Transverse colon (tissue), 4 donors: ENCODE data around the gene ACAD8.

ENCODE experiments used
- EP300 ChIP-seq: sonication (generic); formaldehyde crosslinking; IDR thresholded peaks from one replicate; pipeline ENCODE4 v1.6.1; 2017; ENCODE audit warnings: antibody characterized with exemption, low read depth
- POLR2A ChIP-seq: fragments of 450-650 bp; IDR thresholded peaks from one replicate; pipeline ENCODE4 v1.6.1; 2016; ENCODE audit warnings: antibody characterized with exemption, mild to moderate bottlenecking, moderate library complexity
- POLR2AphosphoS5 ChIP-seq, 3 donors: sonication (generic); formaldehyde crosslinking; IDR thresholded peaks; one replicate each; pipeline ENCODE4 v1.6.1; 2016; ENCODE audit warnings: antibody characterized with exemption in 3 of 3
- TF ChIP-seq, protein P1 (sequence below), 5 experiments: fragments of 200-600 bp in 3 of 5; fragments of 450-650 bp in 2 of 5; sonication (generic) in 3 of 5; IDR thresholded peaks; 1 replicate in 2 of 5; 2 replicates in 3 of 5; pipeline ENCODE4 v1.5.1; 2016 to 2017; ENCODE audit warnings: antibody characterized with exemption in 5 of 5, inconsistent platforms in 3 of 5, mild to moderate bottlenecking in 2 of 5, moderate library complexity in 1 of 5

DNA sequence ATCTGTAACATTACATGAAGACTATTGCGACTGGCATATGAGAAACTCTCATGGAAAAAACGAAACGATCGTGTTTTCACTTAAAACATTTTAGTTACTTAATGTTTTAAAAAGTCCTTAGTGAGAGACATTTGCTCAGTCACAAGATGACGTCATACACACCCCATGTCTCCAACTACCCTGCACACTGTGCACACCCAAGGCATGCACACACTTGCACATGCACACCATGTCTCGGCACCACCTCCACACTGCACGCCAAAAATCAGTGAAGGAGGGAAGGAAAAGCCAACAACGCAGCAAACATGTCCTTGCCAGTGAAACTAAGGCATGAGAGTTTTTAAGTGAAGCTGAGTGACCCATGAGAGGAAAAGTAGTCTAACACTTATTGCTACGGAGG is 47.6 kb upstream of the ACAD8 start:
- TF ChIP-seq, protein P1, sequence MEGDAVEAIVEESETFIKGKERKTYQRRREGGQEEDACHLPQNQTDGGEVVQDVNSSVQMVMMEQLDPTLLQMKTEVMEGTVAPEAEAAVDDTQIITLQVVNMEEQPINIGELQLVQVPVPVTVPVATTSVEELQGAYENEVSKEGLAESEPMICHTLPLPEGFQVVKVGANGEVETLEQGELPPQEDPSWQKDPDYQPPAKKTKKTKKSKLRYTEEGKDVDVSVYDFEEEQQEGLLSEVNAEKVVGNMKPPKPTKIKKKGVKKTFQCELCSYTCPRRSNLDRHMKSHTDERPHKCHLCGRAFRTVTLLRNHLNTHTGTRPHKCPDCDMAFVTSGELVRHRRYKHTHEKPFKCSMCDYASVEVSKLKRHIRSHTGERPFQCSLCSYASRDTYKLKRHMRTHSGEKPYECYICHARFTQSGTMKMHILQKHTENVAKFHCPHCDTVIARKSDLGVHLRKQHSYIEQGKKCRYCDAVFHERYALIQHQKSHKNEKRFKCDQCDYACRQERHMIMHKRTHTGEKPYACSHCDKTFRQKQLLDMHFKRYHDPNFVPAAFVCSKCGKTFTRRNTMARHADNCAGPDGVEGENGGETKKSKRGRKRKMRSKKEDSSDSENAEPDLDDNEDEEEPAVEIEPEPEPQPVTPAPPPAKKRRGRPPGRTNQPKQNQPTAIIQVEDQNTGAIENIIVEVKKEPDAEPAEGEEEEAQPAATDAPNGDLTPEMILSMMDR (IDR thresholded peaks at IDR 0.05): no peak
- TF ChIP-seq POLR2A (no peak), EP300 (no peak), POLR2AphosphoS5 (IDR thresholded peaks at IDR 0.05) (no peak)
